CD4-positive, alpha-beta T cell treated with Interleukin-10 for 1 hour (primary cell): ENCODE results near the gene ARFRP1.

Experiments
- DNase-seq: peaks from one replicate; pipeline ENCODE4 v3.0.0-alpha.2; 2020

The ARFRP1 gene

DNA sequence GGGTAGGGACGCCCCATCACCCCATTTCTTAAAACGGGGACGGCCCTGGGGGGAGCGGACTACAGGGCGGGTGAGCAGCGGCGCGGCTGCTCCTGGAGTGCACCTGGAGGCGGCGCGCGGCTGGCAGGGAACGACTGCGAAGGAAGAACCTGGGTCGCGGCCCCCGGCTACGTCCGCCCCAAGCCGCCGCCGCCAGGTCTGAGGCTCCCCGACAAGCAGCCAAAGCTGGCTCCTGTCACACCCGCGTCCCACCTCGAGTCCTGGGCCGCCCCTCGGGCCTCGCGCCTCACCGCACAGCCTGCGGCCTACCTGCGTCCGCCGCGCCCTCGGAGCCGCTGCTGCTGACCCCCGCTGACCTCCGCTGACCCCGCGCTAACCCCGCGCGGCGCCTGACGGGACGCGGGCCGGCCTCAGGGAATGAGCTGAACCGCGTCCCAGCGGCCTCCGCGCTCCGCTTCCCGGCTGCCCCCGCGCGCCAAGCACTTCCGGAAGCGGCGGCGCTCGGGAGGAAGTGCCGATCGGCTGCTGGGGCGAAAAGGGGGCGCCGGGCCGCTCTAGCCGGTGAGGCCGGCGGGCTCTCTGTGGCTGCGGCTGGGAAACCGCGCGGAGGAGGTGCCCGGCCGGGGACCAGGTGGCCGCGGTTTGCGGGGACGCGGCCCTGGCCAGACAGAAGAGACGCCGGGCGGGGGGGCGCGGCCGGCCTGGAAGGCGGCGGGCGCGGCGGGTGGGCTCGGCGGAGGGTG, at the start of gene ARFRP1, which contains the start of gene ZGPAT:
Gene ARFRP1 (minus strand): TSS at position 419 of the 743 bp plus-strand sequence. CDS start 885 bp downstream, outside the sequence.
Gene ZGPAT (plus strand): TSS at position 482 of the 743 bp plus-strand sequence. CDS start 542 bp downstream, outside the sequence.
- peak; percentile 91 for DNase-seq

DNA sequence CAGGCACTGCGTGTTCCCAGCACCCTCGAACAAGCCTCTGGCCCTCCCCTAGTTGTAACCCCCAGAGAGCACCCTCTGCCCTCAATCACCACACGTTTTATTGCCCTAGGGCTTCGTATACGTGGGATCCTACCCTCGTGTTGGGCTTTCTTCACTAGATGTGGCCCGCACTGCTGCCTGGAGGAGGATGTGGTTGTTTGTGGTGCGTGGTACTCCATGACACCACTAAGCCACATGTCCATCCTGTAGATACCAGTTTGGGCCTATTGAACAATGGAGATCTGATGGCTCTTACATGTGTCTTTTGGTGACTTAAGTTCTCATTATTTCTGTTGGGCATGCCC, 48.8 kb upstream of the ARFRP1 start:
- DNase-seq: peak; percentile 44

DNA sequence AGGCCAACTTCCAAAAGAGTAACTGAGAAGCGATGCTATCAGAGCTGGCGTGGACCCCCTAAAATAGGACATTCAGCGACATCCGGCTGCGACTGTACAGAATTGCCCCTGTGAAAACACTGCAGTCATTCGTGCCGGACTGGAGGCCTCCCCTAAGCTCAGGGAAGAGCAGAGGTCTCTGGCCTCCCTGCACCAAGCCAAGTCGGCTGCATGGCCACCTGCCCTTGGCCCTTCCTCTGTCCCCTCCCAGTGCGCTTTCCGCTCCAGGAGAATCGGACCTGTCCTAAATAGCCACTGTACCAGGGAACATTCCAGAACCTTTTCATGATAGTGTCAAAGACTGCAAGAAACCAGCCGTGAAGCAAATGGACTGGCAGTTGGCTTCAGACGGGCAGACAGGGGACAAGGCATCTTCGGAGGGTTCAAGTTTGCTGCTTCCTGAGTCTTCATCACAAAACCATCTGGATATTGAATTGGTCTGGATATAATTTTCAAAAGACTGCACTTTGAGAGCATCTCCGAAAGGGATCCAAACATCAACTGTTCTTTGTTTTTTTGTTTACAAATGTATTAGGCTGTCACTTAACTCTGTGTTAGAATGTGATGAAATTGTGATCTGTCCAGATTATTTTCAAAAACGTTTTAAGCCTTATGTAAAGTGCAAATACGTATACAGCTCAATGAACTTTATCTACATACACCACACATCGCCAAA, 48.3 kb upstream of the ARFRP1 start:
- no peak for DNase-seq

DNA sequence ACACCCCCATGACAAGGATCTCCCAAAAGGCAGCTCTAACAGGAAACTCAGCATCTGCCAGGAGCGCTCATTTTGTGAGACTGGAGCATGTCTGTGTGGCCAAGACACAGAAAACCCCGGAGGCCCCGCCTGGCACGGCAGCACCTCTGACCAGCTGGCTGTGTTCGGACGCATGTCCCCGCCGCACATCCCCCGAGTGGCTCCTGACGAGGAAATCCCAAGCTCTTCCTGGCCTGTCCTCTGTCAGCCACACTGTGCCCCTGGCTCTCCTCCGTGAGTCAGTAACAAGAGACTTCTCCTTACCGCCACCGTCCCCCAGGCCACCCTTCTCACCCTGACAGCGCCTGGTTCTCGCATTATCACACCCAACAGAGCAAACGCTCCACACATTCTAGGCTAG, 46.2 kb upstream of the ARFRP1 start:
- DNase-seq: no peak

GRCh38 chr20:63753381-63753780, 45.6 kb upstream of the ARFRP1 start:
- no peak for DNase-seq

DNA sequence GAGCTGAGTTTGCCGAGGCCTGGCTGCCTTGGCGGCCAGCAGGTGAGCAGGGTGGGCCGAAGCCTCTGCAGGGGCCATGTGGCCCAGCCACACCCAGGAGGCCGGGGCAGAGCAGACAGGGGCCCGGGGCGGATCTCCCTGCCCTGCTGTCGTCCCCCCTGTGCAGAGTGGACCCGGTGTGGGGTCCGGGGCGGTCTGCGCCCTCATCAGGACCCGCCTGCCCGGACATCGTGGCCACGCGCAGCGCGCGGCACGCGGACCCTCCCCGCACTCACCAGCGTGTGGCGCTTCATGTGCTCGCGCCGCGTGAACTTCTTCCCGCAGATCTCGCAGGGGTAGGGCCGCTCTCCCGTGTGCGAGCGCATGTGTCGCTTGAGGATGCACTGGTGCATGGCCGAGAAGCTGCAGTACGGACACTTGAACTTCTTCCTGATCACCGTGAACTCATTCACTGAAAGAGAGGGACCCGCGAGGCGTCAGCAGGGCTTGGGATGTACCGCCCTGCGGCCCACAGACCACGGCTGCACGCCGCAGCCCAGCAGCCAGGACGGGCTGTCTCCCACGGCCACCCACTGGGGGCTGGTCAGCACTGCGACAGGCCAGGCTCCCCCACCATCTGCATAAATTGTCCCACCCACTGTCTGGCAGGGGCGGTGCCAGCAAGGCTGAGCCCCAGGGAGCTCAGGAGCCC, 44.8 kb upstream of the ARFRP1 start:
- no peak for DNase-seq

- DNase-seq: peak; percentile 35
Measured at GRCh38 chr20:63751471-63752271, 43.9 kb upstream of the ARFRP1 start.

- DNase-seq: peak; percentile 66
Measured at GRCh38 chr20:63750807-63751470, 43.2 kb upstream of the ARFRP1 start.

GRCh38 chr20:63749597-63750508, 42.1 kb upstream of the ARFRP1 start:
- DNase-seq: no peak

DNA sequence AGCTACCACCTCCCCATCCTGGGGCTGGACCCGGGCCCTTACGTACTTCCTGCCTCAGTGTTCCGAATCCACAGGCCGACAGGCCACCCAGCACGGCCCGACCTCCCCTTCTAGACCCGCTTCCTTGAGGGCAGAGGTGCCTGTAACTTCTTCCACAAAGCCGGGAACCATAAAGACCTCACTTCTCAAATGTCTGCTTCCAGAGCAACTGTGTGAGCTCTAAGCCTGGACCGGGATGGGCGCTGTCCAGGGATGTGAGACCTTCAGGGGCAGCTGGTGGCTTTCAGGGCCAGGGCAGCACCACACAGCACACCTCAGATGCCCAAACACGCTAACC, 41.1 kb upstream of the ARFRP1 start:
- DNase-seq: no peak

- no peak for DNase-seq
Measured at GRCh38 chr20:63748070-63748933, 40.5 kb upstream of the ARFRP1 start.

DNA sequence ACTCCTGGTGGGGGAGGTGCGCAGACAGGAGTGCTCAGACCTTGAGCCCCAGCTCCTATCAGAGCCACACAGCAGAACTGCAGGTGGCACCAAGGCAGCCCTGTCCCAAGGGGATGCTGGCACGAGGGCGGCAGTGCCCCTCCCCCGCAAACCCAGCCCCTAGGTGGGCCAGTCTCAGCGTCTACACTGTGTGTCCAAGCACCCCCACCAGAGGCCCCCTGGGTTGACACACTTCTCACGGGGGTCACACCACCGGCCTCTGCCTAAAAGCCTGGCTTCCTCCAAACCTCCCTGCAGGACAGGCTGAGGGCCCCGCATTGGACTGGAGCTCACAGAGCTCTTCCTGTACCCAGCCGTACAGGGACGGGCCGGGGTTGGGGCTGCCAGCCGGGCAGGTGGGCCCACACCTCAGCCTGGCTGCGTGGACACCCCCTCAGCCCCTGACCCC, 39.9 kb upstream of the ARFRP1 start:
- no peak for DNase-seq

DNA sequence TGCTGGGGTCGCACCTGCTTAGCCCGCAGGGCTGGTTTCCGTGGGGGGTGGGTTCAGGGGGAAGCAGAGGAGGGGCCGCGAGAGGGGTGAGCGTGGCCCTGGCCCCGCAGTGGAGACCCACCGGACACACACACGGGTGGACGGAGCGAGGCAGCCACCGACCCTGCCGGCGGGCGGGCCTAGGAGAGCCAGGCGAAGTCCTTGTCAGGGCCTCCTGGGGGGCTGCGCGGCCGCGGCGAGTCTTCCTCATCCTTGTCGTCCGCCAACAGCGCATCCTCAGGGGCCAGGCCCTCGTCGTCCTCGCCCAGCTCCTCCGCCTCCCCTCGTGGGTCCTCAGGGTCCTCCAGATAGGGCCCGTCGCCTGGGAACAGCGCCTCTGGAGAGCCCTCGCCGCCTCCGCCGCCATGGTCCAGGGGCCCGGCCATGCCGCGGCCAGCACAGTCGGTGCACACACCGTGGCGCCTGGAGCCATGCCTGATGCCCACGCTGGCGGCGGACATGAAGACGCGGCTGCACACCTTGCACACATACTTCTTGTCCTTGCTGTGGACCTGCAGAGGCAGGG, 39.1 kb upstream of the ARFRP1 start:
- DNase-seq: no peak

DNA sequence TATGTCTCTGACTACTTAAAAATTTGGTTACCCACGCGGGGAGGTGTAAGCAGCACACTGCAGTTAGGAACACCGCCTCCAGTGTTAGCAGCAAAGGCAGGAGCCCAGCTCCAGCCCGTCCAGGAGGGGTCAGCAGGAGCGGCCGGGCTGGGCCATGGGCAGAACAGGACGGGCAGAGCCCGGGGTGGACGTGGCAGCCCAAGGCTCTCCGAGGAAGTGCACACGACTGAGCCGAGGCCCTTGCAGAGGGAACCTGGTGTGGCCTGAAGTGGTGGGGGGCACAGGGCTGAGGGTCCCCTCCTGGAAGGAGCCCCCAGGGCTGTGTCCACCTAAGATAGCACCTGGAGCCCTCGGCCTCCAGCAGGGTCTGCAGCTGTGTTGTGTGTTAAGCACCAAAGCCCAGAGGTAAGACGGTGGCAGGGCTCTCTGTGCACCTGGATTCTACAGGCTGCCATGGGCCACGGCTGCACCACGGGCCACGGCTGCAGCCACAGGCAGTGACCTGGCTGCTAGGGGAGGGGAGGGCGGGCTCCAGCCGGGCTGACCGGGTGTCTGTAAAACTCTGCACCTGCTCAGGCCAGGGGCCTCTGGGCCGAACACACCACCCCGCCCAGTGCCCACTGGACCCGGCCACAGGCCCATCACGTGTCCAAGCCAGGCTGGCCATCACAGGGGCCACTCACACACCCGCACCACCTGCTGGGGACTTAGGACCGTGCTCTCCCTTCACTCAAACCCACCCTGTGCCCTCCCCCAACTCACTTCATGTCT, 38.4 kb upstream of the ARFRP1 start:
- DNase-seq: no peak

- DNase-seq: no peak
Measured at GRCh38 chr20:63745424-63745805, 37.6 kb upstream of the ARFRP1 start.

- DNase-seq: no peak
Measured at GRCh38 chr20:63744574-63745423, 37.0 kb upstream of the ARFRP1 start.

DNA sequence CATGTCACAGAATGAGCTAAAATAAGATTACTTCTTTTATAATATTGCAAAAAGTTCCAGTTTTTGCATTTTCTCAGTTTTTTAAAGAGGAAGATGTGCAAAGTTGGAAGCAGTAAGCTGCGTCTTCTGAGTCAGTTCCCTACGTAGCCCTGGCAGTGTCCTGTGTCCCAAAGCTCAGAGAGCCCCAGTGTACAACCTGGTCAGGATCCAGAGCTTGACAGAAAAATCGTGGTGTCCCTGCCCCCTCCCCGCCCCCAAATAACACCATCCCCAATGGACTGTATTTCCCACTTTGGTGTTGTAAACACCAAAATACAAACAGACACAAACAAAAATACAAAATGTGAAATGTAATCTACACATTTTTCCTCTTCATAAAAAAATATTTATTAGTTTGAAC, 36.4 kb upstream of the ARFRP1 start:
- DNase-seq: no peak
